GM12878 (cell line): ENCODE results near the gene MARVELD1. TPM values are rescaled to one million over a fixed set of nuclear protein-coding genes. Genes with fewer than 3 reads are reported as not detected.

Experiments
- ATAC-seq: fragments of 200-7000 bp; cut with Tn5 transposase; 3 replicates; pipeline ENCODE4 v1.9.1; 2020; ENCODE audit warnings: mild to moderate bottlenecking, moderate library complexity
- BruUV-seq: library from RNA; stranded (reverse); fragments of 400-500 nt; replicated peaks from 2 replicates; lab custom pipeline; 2021; lab: Mats Ljungman, UMichigan
- CTCF ChIA-PET: fragments of 300-600 bp; sonication (Branson Sonifier 250); formaldehyde crosslinking; extraction: SDS; loops from one replicate; lab custom pipeline; 2021; ENCODE audit warnings: inconsistent platforms; lab: Yijun Ruan, JAX
- POLR2A ChIA-PET: fragments of 350-600 bp; formaldehyde crosslinking; extraction: SDS; loops from one replicate; lab custom pipeline; 2021; ENCODE audit warnings: inconsistent platforms; lab: Charles Lee
- RAD21 ChIA-PET: fragments of 300-600 bp; sonication (Branson Sonifier 250); formaldehyde crosslinking; loops from one replicate; lab custom pipeline; 2023; ENCODE audit warnings: antibody characterized with exemption; ENCODE audit not compliant: unreplicated experiment; lab: Charles Lee
- SMC1A ChIA-PET: fragments of 300-600 bp; sonication (Branson Sonifier 250); formaldehyde crosslinking; loops from one replicate; lab custom pipeline; 2023; ENCODE audit not compliant: unreplicated experiment, uncharacterized antibody; lab: Charles Lee
- DNase-seq: peaks from one replicate; pipeline ENCODE4 v3.0.0-alpha.2; 2011; ENCODE audit warnings: low read depth, low spot score
- FAIRE-seq: peaks from 3 replicates; lab custom pipeline; 2011; peaks lifted over from hg19 to GRCh38; lab: Jason Lieb, UNC
- H2AFZ ChIP-seq: 2 replicates; pipeline ENCODE4 v1.6.0; 2011; ENCODE audit warnings: low read depth, low read length, control low read depth; ENCODE audit not compliant: control insufficient read depth
- H3K27ac ChIP-seq: 2 replicates; pipeline ENCODE4 v1.5.1; 2011; ENCODE audit warnings: control low read depth; ENCODE audit not compliant: control insufficient read depth, insufficient read depth
- H3K27me3 ChIP-seq, 2 experiments: replicated peaks in 1 of 2; 2 replicates each; pipeline versions ENCODE4 v1.6.0 to v1.6.1; 2011; ENCODE audit warnings: low read length in 1 of 2; ENCODE audit not compliant: control insufficient read depth in 2 of 2, insufficient read depth in 2 of 2
- H3K36me3 ChIP-seq, 2 experiments: 2 replicates each; pipeline ENCODE4 v1.5.1; 2011; ENCODE audit warnings: low read length in 1 of 2; ENCODE audit not compliant: control insufficient read depth in 2 of 2, insufficient read depth in 2 of 2
- H3K4me1 ChIP-seq: 2 replicates; pipeline ENCODE4 v1.6.1; 2011; ENCODE audit warnings: mild to moderate bottlenecking, low read length, moderate library complexity, mixed read lengths; ENCODE audit not compliant: control insufficient read depth, insufficient read depth
- H3K4me2 ChIP-seq: 2 replicates; pipeline ENCODE4 v1.6.0; 2011; ENCODE audit warnings: control low read depth; ENCODE audit not compliant: control insufficient read depth, insufficient read depth
- H3K4me3 ChIP-seq: fragments of 200-600 bp; sonication (generic); 2 replicates; pipeline ENCODE4 v1.5.1; 2016
- H3K79me2 ChIP-seq: 2 replicates; pipeline ENCODE4 v1.6.0; 2011; ENCODE audit warnings: low read length; ENCODE audit not compliant: control insufficient read depth, insufficient read depth
- H3K9ac ChIP-seq: 2 replicates; pipeline ENCODE4 v1.8.0; 2011; ENCODE audit warnings: low read length, control low read depth, mixed read lengths; ENCODE audit not compliant: control insufficient read depth, insufficient read depth
- H3K9me3 ChIP-seq: replicated peaks from 3 replicates; pipeline ENCODE4 v1.5.1; 2011; ENCODE audit warnings: mild to moderate bottlenecking, low read length; ENCODE audit not compliant: control insufficient read depth, insufficient read depth
- H4K20me1 ChIP-seq: 2 replicates; pipeline ENCODE4 v1.6.0; 2011; ENCODE audit not compliant: control insufficient read depth, insufficient read depth
- BCLAF1 ChIP-seq: fragments of 450-650 bp; IDR thresholded peaks from 2 replicates; pipeline ENCODE4 v1.6.1; 2017; ENCODE audit warnings: antibody characterized with exemption, mild to moderate bottlenecking, moderate library complexity
- CTCF ChIP-seq, 3 experiments: IDR thresholded peaks in 2 of 3; conservative IDR thresholded peaks in 1 of 3; 2 replicates each; pipeline ENCODE4 v1.5.1; 2011; ENCODE audit warnings: low read depth in 3 of 3, low read length in 3 of 3, mild to moderate bottlenecking in 3 of 3, control low read depth in 2 of 3, moderate library complexity in 2 of 3, inconsistent platforms in 1 of 3, mixed read lengths in 1 of 3; ENCODE audit not compliant: control insufficient read depth in 2 of 3, insufficient read depth in 1 of 3; ENCODE audit errors: extremely low read depth in 1 of 3
- EGR1 ChIP-seq, 2 experiments: IDR thresholded peaks; 1 replicate in 1 of 2; 2 replicates in 1 of 2; pipeline ENCODE4 v1.6.1; 2011 to 2012; ENCODE audit warnings: low read depth in 2 of 2, low read length in 2 of 2, borderline replicate concordance in 1 of 2, mild to moderate bottlenecking in 1 of 2, moderate library complexity in 1 of 2
- PBX3 ChIP-seq: IDR thresholded peaks from 2 replicates; pipeline ENCODE4 v1.6.1; 2011; ENCODE audit warnings: mild to moderate bottlenecking, low read depth, low read length, moderate library complexity; ENCODE audit not compliant: insufficient replicate concordance
- RELB ChIP-seq: fragments of 450-650 bp; IDR thresholded peaks from 2 replicates; pipeline ENCODE4 v1.6.1; 2017; ENCODE audit warnings: low read depth, mild to moderate bottlenecking, moderate library complexity
- SIX5 ChIP-seq: IDR thresholded peaks from 2 replicates; pipeline ENCODE4 v1.6.1; 2011; ENCODE audit warnings: mild to moderate bottlenecking, low read depth, low read length, moderate library complexity; ENCODE audit not compliant: severe bottlenecking
- SMAD5 ChIP-seq: IDR thresholded peaks from 2 replicates; pipeline ENCODE4 v1.6.1; 2016; ENCODE audit warnings: antibody characterized with exemption, low read depth
- SREBF1 ChIP-seq: IDR thresholded peaks from 2 replicates; pipeline ENCODE4 v1.6.1; 2012; ENCODE audit warnings: mild to moderate bottlenecking, low read length
- SUZ12 ChIP-seq: fragments of 200-600 bp; sonication (generic); IDR thresholded peaks from one replicate; pipeline ENCODE4 v1.6.1; 2018; ENCODE audit warnings: antibody characterized with exemption, mild to moderate bottlenecking; ENCODE audit not compliant: unreplicated experiment
- USF1 ChIP-seq: IDR thresholded peaks from 2 replicates; pipeline ENCODE4 v1.6.1; 2011; ENCODE audit warnings: borderline replicate concordance, low read depth, mild to moderate bottlenecking, moderate library complexity, mixed read lengths, low read length; ENCODE audit not compliant: insufficient read depth; ENCODE audit errors: extremely low read length
- ZBED1 ChIP-seq: IDR thresholded peaks from 2 replicates; pipeline ENCODE4 v1.6.1; 2016; ENCODE audit warnings: borderline replicate concordance
- WGBS: methylation state at CpG from one replicate; pipeline ENCODE4 v1.1.6; 2016; ENCODE audit warnings: low lambda C conversion rate; ENCODE audit not compliant: insufficient replicate concordance, insufficient coverage; ENCODE audit errors: missing lambda C conversion rate; 5-methylcytosine and 5-hydroxymethylcytosine counted together
- in situ Hi-C: fragments of 300-500 bp; cut with MboI; formaldehyde crosslinking; loops from 9 replicates; pipeline ENCODE4 v1.14.3; 2018; ENCODE audit warnings: mixed read lengths
- intact Hi-C: fragments of 100-400 bp; cut with micrococcal nuclease; formaldehyde crosslinking; loops from one replicate; pipeline ENCODE4 v1.14.2; 2022; ENCODE audit not compliant: unreplicated experiment
- polyA plus RNA-seq, 11 experiments: library from polyadenylated mRNA; depleted of rRNA in 4 of 11; unstranded in 6 of 11; stranded (reverse) in 5 of 11; fragments of >200 nt; fragmentation: Nextera tagmentation in 4 of 11; fragmentation: Illumina TruSeq in 1 of 11; extraction: Ambion mirVana in 4 of 11; extraction: Trizol in 1 of 11; gene quantifications; 1 replicate in 1 of 11; 2 replicates in 10 of 11; pipeline versions ENCODE4 v1.2.1 to v1.2.3, GENCODE V29; 2011 to 2016; ENCODE audit warnings: inconsistent platforms in 2 of 11, missing spikeins in 2 of 11, low read depth in 1 of 11
- total RNA-seq, 4 experiments: library from RNA; depleted of rRNA in 3 of 4; stranded (reverse); fragments of >200 nt in 3 of 4; fragmentation: Illumina TruSeq in 1 of 4; extraction: Trizol in 1 of 4; gene quantifications; 2 replicates each; pipeline versions ENCODE4 v1.2.1 to v1.2.3, GENCODE V29; 2013 to 2021

The MARVELD1 gene
- total and polyA plus RNA-seq, 10 of the 15 experiments (the other 5 are each of a cell fraction or from before 2014, with no cell fraction given): 0.54 to 8.4 (median 3.2) TPM

- no peaks in the 10 kb centered on the region; a peak in 2 of 4 replicates for H3K36me3 ChIP-seq
- intact Hi-C loops: no loop called here
- ChIA-PET POLR2A (interaction anchor here (0.6 kb wide), 1 partner anchor 149 kb away, joined by 6 read pairs; no protein-coding TSS in a partner anchor), CTCF (interaction anchor here (0.9 to 1.0 kb wide), 2 partner anchors 8 to 13 kb away, joined by 3 to 4 read pairs; no protein-coding TSS in a partner anchor), SMC1A (interaction anchor here (0.9 kb wide), 1 partner anchor 27 kb away, joined by 3 read pairs; no protein-coding TSS in a partner anchor), RAD21 (no interaction called here)
- H3K79me2 ChIP-seq: no peaks in the 10 kb centered on the region
- no peak for ATAC-seq
- in situ Hi-C loops: no loop called here
- H3K27me3 ChIP-seq: peaks cover 2 to 9% of the 10 kb centered on the region in 2 experiments; a peak in 3 of 4 replicates
- no peak overlapping the region for H3K4me3 ChIP-seq
- H3K4me1 ChIP-seq: peaks cover 9% of the 10 kb centered on the region
- no peak overlapping the region for H3K9ac ChIP-seq
- H4K20me1 ChIP-seq: no peaks in the 10 kb centered on the region
- WGBS: 97% methylated on average over 21 of the region's 22 CpGs
- no peak for FAIRE-seq
- H3K27ac ChIP-seq: no peak overlapping the region
- BruUV-seq: no TSS peak
- DNase-seq: no peak
- no peak overlapping the region for H3K4me2 ChIP-seq
- H3K9me3 ChIP-seq: no peaks in the 10 kb centered on the region
- H2AFZ ChIP-seq: no peak overlapping the region
- TF ChIP-seq ZBED1 (no peak), BCLAF1 (no peak), RELB (no peak), SMAD5 (no peak), PBX3 (no peak), CTCF (IDR thresholded peaks at IDR 0.05 in 2 of 3, conservative IDR thresholded peaks at IDR 0.05 in 1 of 3; ENCODE audit: control insufficient read depth in 2 of 3, extremely low read depth in 1 of 3, insufficient read depth in 1 of 3, low read depth in 3 of 3, low read length in 3 of 3) (no peak), SUZ12 (no peak), USF1 (no peak), EGR1 (IDR thresholded peaks at IDR 0.05; ENCODE audit: borderline replicate concordance in 1 of 2, low read depth in 2 of 2, low read length in 2 of 2) (no peak), SREBF1 (no peak), SIX5 (no peak)
These were observed 53.7 kb downstream of the MARVELD1 start for GRCh38 chr10:97766996-97767924.
